Keratinocyte (primary cell): Measurements from ENCODE around the gene C10orf71. TPM values are rescaled to one million over a fixed set of nuclear protein-coding genes. Genes with fewer than 3 reads are reported as not detected.

Experiments
- DNase-seq: peaks from one replicate; pipeline ENCODE4 v3.0.0-alpha.2; 2011; ENCODE audit warnings: low read depth, missing footprints, low spot score
- FAIRE-seq: peaks from 2 replicates; lab custom pipeline; 2011; peaks lifted over from hg19 to GRCh38; lab: Jason Lieb, UNC
- H2AFZ ChIP-seq: 2 replicates; pipeline ENCODE4 v1.6.0; 2012; ENCODE audit warnings: low read length, control low read depth, inconsistent platforms; ENCODE audit not compliant: control insufficient read depth
- H3K27ac ChIP-seq: 2 replicates; pipeline ENCODE4 v1.5.1; 2011; ENCODE audit warnings: low read length; ENCODE audit not compliant: control insufficient read depth, insufficient read depth
- H3K27me3 ChIP-seq: 3 replicates; pipeline ENCODE4 v1.6.0; 2011; ENCODE audit warnings: low read length; ENCODE audit not compliant: control insufficient read depth, insufficient read depth; ENCODE audit errors: extremely low read depth
- H3K36me3 ChIP-seq, 2 experiments: 2 replicates in 1 of 2; 3 replicates in 1 of 2; pipeline ENCODE4 v1.5.1; 2011; ENCODE audit warnings: low read length in 2 of 2, mild to moderate bottlenecking in 1 of 2; ENCODE audit not compliant: control insufficient read depth in 2 of 2, insufficient read depth in 2 of 2; ENCODE audit errors: extremely low read depth in 1 of 2
- H3K4me1 ChIP-seq: 3 replicates; pipeline ENCODE4 v1.5.1; 2011; ENCODE audit warnings: low read length; ENCODE audit not compliant: control insufficient read depth, insufficient read depth; ENCODE audit errors: extremely low read depth
- H3K4me2 ChIP-seq: 3 replicates; pipeline ENCODE4 v1.6.0; 2011; ENCODE audit warnings: low read depth, low read length; ENCODE audit not compliant: control insufficient read depth, insufficient read depth; ENCODE audit errors: extremely low read depth
- H3K4me3 ChIP-seq, 3 experiments: fragments of 200-600 bp in 1 of 3; sonication (generic) in 1 of 3; 2 replicates in 2 of 3; 3 replicates in 1 of 3; pipeline ENCODE4 v1.5.1; 2011 to 2016; ENCODE audit warnings: low read length in 3 of 3, mild to moderate bottlenecking in 3 of 3, control low read depth in 2 of 3, inconsistent platforms in 1 of 3, low read depth in 1 of 3, mixed read lengths in 1 of 3, mixed run types in 1 of 3, moderate library complexity in 1 of 3; ENCODE audit not compliant: control insufficient read depth in 2 of 3, insufficient read depth in 2 of 3; ENCODE audit errors: extremely low read depth in 1 of 3
- H3K79me2 ChIP-seq: 2 replicates; pipeline ENCODE4 v1.6.0; 2012; ENCODE audit warnings: low read length; ENCODE audit not compliant: control insufficient read depth, insufficient read depth
- H3K9ac ChIP-seq: 3 replicates; pipeline ENCODE4 v1.6.0; 2011; ENCODE audit warnings: low read length; ENCODE audit not compliant: control insufficient read depth, insufficient read depth; ENCODE audit errors: extremely low read depth
- H3K9me1 ChIP-seq: 3 replicates; pipeline ENCODE4 v1.6.0; 2011; ENCODE audit warnings: low read length; ENCODE audit not compliant: control insufficient read depth, insufficient read depth; ENCODE audit errors: extremely low read depth
- H3K9me3 ChIP-seq: 2 replicates; pipeline ENCODE4 v1.5.1; 2012; ENCODE audit warnings: low read depth, low read length; ENCODE audit not compliant: control insufficient read depth
- H4K20me1 ChIP-seq: 3 replicates; pipeline ENCODE4 v1.6.0; 2011; ENCODE audit warnings: low read length; ENCODE audit not compliant: control insufficient read depth, insufficient read depth; ENCODE audit errors: extremely low read depth
- CTCF ChIP-seq, 3 experiments: IDR thresholded peaks in 1 of 3; conservative IDR thresholded peaks in 1 of 3; optimal IDR thresholded peaks in 1 of 3; 2 replicates in 2 of 3; 3 replicates in 1 of 3; pipeline versions ENCODE3 to v1.5.1; 2011; ENCODE audit warnings: low read length in 3 of 3, mild to moderate bottlenecking in 3 of 3, moderate library complexity in 2 of 3, control low read depth in 1 of 3, inconsistent platforms in 1 of 3; ENCODE audit not compliant: insufficient read depth in 2 of 3; ENCODE audit errors: extremely low read depth in 1 of 3
- EZH2 ChIP-seq: IDR thresholded peaks from one replicate; pipeline ENCODE4 v1.6.1; 2012; ENCODE audit warnings: inconsistent platforms, mild to moderate bottlenecking, low read length, moderate library complexity
- dilution Hi-C: fragments of 300-500 bp; cut with MboI; formaldehyde crosslinking; loops from one replicate; pipeline ENCODE4 v1.7.0; 2020; ENCODE audit warnings: low sequenced_read_pairs; ENCODE audit not compliant: extremely low pct_ligation_motif_present
- polyA plus RNA-seq, 5 experiments: library from polyadenylated mRNA; depleted of rRNA in 3 of 5; stranded (reverse) in 3 of 5; stranded (forward) in 1 of 5; unstranded in 1 of 5; fragments of >200 nt; gene quantifications; 1 replicate in 1 of 5; 2 replicates in 3 of 5; 3 replicates in 1 of 5; pipeline versions ENCODE4 v1.2.1 to v1.2.3, GENCODE V29; 2011 to 2012; ENCODE audit warnings: missing spikeins in 2 of 5, low read depth in 1 of 5, low replicate concordance in 1 of 5

Gene C10orf71
- polyA plus RNA-seq, 1 donor (not counting 4 experiments of a cell fraction or from before 2014, with no cell fraction given), result not detected

GRCh38 chr10:49369216-49370162 is 70.5 kb downstream of the C10orf71 start:
- Histone ChIP-seq H4K20me1 (no peaks in the 10 kb centered on the region), H2AFZ (no peak overlapping the region), H3K27ac (no peak overlapping the region), H3K9me3 (no peaks in the 10 kb centered on the region), H3K27me3 (peaks cover 8% of the 10 kb centered on the region), H3K4me1 (no peaks in the 10 kb centered on the region), H3K4me2 (no peak overlapping the region), H3K4me3 (no peak overlapping the region), H3K79me2 (no peaks in the 10 kb centered on the region), H3K36me3 (no peaks in the 10 kb centered on the region), H3K9me1 (no peaks in the 10 kb centered on the region), H3K9ac (no peak overlapping the region)
- TF ChIP-seq CTCF (optimal IDR thresholded peaks at IDR 0.05 in 1 of 3, IDR thresholded peaks at IDR 0.05 in 1 of 3, conservative IDR thresholded peaks at IDR 0.05 in 1 of 3; ENCODE audit: extremely low read depth in 1 of 3, insufficient read depth in 2 of 3, low read length in 3 of 3), result no peak
- TF ChIP-seq EZH2, result no peak
- no peak for FAIRE-seq
- DNase-seq, result no peak
- dilution Hi-C loops, result no loop called here

GRCh38 chr10:49370326-49371100 is 71.5 kb downstream of the C10orf71 start:
- DNase-seq (no peak), FAIRE-seq (no peak)
- H3K9ac ChIP-seq, result no peak overlapping the region
- no peaks in the 10 kb centered on the region for H3K36me3 ChIP-seq
- no peak overlapping the region for H3K4me2 ChIP-seq
- no peak for TF ChIP-seq EZH2
- H3K4me3 ChIP-seq, result no peak overlapping the region
- H3K27me3 ChIP-seq, result peaks cover 8% of the 10 kb centered on the region
- H3K9me1 ChIP-seq, result no peaks in the 10 kb centered on the region
- dilution Hi-C loops, result no loop called here
- H3K27ac ChIP-seq, result no peak overlapping the region
- H3K79me2 ChIP-seq, result no peaks in the 10 kb centered on the region
- no peak overlapping the region for H2AFZ ChIP-seq
- H4K20me1 ChIP-seq, result no peaks in the 10 kb centered on the region
- no peaks in the 10 kb centered on the region for H3K4me1 ChIP-seq
- H3K9me3 ChIP-seq, result no peaks in the 10 kb centered on the region
